ENCODE results near the gene LRRC4C.

DNA sequence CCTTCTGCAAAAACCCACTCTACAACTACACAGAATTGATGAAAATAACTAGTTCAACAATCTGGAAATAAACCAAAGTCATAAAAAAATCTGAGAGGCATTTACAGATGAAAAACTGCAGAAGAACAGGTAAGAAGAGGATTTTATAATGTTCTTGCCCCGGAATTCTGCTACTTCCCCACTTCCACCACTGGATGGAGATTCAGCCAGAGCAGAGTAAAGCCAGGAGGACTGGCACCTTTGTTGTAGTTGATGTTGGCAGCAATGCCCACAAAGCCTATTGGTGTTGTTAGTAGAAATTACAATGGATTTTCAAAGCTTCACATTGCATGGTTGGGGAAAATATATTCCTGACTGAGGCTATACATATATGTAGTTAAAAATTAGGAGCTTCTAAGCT, 640.2 kb downstream of the LRRC4C start:
- TF ChIP-seq, protein P1, sequence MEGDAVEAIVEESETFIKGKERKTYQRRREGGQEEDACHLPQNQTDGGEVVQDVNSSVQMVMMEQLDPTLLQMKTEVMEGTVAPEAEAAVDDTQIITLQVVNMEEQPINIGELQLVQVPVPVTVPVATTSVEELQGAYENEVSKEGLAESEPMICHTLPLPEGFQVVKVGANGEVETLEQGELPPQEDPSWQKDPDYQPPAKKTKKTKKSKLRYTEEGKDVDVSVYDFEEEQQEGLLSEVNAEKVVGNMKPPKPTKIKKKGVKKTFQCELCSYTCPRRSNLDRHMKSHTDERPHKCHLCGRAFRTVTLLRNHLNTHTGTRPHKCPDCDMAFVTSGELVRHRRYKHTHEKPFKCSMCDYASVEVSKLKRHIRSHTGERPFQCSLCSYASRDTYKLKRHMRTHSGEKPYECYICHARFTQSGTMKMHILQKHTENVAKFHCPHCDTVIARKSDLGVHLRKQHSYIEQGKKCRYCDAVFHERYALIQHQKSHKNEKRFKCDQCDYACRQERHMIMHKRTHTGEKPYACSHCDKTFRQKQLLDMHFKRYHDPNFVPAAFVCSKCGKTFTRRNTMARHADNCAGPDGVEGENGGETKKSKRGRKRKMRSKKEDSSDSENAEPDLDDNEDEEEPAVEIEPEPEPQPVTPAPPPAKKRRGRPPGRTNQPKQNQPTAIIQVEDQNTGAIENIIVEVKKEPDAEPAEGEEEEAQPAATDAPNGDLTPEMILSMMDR (IDR thresholded peaks at IDR 0.05) = no peak
- TF ChIP-seq, protein P2, sequence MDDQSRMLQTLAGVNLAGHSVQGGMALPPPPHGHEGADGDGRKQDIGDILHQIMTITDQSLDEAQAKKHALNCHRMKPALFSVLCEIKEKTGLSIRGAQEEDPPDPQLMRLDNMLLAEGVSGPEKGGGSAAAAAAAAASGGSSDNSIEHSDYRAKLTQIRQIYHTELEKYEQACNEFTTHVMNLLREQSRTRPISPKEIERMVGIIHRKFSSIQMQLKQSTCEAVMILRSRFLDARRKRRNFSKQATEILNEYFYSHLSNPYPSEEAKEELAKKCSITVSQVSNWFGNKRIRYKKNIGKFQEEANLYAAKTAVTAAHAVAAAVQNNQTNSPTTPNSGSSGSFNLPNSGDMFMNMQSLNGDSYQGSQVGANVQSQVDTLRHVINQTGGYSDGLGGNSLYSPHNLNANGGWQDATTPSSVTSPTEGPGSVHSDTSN (IDR thresholded peaks at IDR 0.05) = no peak
- TF ChIP-seq, protein P3, sequence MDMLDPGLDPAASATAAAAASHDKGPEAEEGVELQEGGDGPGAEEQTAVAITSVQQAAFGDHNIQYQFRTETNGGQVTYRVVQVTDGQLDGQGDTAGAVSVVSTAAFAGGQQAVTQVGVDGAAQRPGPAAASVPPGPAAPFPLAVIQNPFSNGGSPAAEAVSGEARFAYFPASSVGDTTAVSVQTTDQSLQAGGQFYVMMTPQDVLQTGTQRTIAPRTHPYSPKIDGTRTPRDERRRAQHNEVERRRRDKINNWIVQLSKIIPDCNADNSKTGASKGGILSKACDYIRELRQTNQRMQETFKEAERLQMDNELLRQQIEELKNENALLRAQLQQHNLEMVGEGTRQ (IDR thresholded peaks at IDR 0.05; ENCODE audit: borderline replicate concordance, low read depth, low read length) = no peak
- TF ChIP-seq POLR2AphosphoS5 (IDR thresholded peaks at IDR 0.05; ENCODE audit: low read depth, low read length) = no peak
- no peak for TF ChIP-seq TAF1 (IDR thresholded peaks at IDR 0.05; ENCODE audit: borderline replicate concordance, low read depth, low read length)
- no peak for TF ChIP-seq TEAD4 (IDR thresholded peaks at IDR 0.05; ENCODE audit: borderline replicate concordance, insufficient read depth)
- TF ChIP-seq EZH2phosphoT487 (IDR thresholded peaks at IDR 0.05; ENCODE audit: borderline replicate concordance, low read depth) = no peak
- TF ChIP-seq JUND (IDR thresholded peaks at IDR 0.05) = no peak
- no peak for TF ChIP-seq RFX5 (IDR thresholded peaks at IDR 0.05; ENCODE audit: low read length)
- TF ChIP-seq, protein P4, sequence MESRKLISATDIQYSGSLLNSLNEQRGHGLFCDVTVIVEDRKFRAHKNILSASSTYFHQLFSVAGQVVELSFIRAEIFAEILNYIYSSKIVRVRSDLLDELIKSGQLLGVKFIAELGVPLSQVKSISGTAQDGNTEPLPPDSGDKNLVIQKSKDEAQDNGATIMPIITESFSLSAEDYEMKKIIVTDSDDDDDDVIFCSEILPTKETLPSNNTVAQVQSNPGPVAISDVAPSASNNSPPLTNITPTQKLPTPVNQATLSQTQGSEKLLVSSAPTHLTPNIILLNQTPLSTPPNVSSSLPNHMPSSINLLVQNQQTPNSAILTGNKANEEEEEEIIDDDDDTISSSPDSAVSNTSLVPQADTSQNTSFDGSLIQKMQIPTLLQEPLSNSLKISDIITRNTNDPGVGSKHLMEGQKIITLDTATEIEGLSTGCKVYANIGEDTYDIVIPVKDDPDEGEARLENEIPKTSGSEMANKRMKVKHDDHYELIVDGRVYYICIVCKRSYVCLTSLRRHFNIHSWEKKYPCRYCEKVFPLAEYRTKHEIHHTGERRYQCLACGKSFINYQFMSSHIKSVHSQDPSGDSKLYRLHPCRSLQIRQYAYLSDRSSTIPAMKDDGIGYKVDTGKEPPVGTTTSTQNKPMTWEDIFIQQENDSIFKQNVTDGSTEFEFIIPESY (IDR thresholded peaks at IDR 0.05; ENCODE audit: borderline replicate concordance, low read depth) = no peak
- TF ChIP-seq EP300 (IDR thresholded peaks at IDR 0.05; ENCODE audit: borderline replicate concordance in 1 of 2, low read depth in 1 of 2, low read length in 1 of 2) = no peak
- TF ChIP-seq RCOR1 (IDR thresholded peaks at IDR 0.05; ENCODE audit: low read length) = no peak
- TF ChIP-seq CHD2 (IDR thresholded peaks at IDR 0.05; ENCODE audit: low read length, partially characterized antibody) = no peak
- TF ChIP-seq TCF12 (IDR thresholded peaks at IDR 0.05) = no peak

Data from SK-N-SH (cell line).